ENCODE measurements around the gene EEF1AKMT3. TPM values are rescaled to one million over a fixed set of nuclear protein-coding genes. Genes with fewer than 3 reads are reported as not detected.

The EEF1AKMT3 gene
- total and polyA plus RNA-seq, 9 of the 15 experiments (the other 6 are each of a cell fraction or from before 2014, with no cell fraction given) = 4.1 to 17.2 (median 7.9) TPM

GRCh38 chr12:57751788-57752667 lies 20.4 kb upstream of the EEF1AKMT3 start, which contains the start of gene CDK4 (continued):
- TF ChIP-seq SAFB2 (IDR thresholded peaks at IDR 0.05; ENCODE audit: borderline replicate concordance, low read depth, low read length, severe bottlenecking) (no peak), THRB (CRISPR knock-in tag; conservative IDR thresholded peaks at IDR 0.05) (peak; percentile 60; the same call in 1 of the 2 replicates), ELK1 (CRISPR knock-in tag; IDR thresholded peaks at IDR 0.05) (no peak), POLR2AphosphoS2 (IDR thresholded peaks at IDR 0.05; ENCODE audit: low read length) (no peak), NFIC (IDR thresholded peaks at IDR 0.05) (peak; percentile 29; the same call in 1 of the 2 replicates), NUFIP1 (IDR thresholded peaks at IDR 0.05; ENCODE audit: partially characterized antibody) (peak; percentile 38), SRSF7 (optimal IDR thresholded peaks at IDR 0.05; ENCODE audit: low read depth, low read length) (no peak), POLR2A (conservative IDR thresholded peaks at IDR 0.05) (peak; percentile 90), CREBBP (IDR thresholded peaks at IDR 0.05; ENCODE audit: low read depth, low read length) (no peak), ZNF449 (CRISPR knock-in tag; IDR thresholded peaks at IDR 0.05) (no peak), ZSCAN29 (IDR thresholded peaks at IDR 0.05) (no peak), ZNF551 (CRISPR knock-in tag; IDR thresholded peaks at IDR 0.05) (no peak), CTCFL (IDR thresholded peaks at IDR 0.05; ENCODE audit: borderline replicate concordance, insufficient read depth, low read depth, low read length, poor library complexity, severe bottlenecking) (no peak), BDP1 (IDR thresholded peaks at IDR 0.05; ENCODE audit: insufficient read depth, insufficient read length) (no peak), ZC3H8 (IDR thresholded peaks at IDR 0.05) (0 out of 2 replicates have a peak, but pooled peaks have one; percentile 23), TRIM25 (IDR thresholded peaks at IDR 0.05; ENCODE audit: borderline replicate concordance) (peak; percentile 77; the same call in 1 of the 2 replicates), MEIS2 (IDR thresholded peaks at IDR 0.05; ENCODE audit: partially characterized antibody) (peak; percentile 70), E2F6 (IDR thresholded peaks at IDR 0.05; ENCODE audit: borderline replicate concordance in 1 of 2, extremely low read depth in 1 of 2, insufficient read depth in 1 of 2, insufficient read length in 1 of 2, low read depth in 1 of 2, low read length in 1 of 2, poor library complexity in 1 of 2, severe bottlenecking in 1 of 2) (peak; percentile 93 to 95)

Data from K562 (cell line).